ENCODE data around the gene SLC26A11.

DNA sequence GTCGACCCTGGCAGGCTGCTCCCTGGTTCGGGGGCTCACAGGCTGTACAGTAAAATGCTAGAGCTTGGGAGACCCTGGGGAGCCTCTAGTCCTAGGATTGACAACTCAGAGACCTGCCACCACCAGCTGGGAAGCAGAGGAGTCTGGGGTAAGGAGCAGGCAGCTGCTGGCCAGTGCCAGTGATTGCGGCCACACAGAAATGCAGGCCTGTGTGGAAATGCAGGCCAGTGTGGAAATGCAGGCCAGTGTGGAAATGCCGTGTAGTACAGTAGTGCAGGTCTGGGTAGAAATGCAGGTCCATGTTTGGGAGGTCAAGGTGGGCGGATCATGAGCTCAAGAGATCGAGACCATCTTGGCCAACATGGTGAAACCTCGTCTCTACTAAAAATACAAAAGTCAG lies 23.6 kb upstream of the SLC26A11 start:
- TF ChIP-seq POLR2A (IDR thresholded peaks at IDR 0.05) = no peak
- TF ChIP-seq, protein P1, sequence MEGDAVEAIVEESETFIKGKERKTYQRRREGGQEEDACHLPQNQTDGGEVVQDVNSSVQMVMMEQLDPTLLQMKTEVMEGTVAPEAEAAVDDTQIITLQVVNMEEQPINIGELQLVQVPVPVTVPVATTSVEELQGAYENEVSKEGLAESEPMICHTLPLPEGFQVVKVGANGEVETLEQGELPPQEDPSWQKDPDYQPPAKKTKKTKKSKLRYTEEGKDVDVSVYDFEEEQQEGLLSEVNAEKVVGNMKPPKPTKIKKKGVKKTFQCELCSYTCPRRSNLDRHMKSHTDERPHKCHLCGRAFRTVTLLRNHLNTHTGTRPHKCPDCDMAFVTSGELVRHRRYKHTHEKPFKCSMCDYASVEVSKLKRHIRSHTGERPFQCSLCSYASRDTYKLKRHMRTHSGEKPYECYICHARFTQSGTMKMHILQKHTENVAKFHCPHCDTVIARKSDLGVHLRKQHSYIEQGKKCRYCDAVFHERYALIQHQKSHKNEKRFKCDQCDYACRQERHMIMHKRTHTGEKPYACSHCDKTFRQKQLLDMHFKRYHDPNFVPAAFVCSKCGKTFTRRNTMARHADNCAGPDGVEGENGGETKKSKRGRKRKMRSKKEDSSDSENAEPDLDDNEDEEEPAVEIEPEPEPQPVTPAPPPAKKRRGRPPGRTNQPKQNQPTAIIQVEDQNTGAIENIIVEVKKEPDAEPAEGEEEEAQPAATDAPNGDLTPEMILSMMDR (IDR thresholded peaks at IDR 0.05 in 4 of 5, conservative IDR thresholded peaks at IDR 0.05 in 1 of 5) = no peak

Data from gastrocnemius medialis (tissue), 4 donors.